Measurements from ENCODE around the gene PADI2.

Gene PADI2

GRCh38 chr1:17104782-17105181, 14.5 kb downstream of the PADI2 start:
- H3K79me2 ChIP-seq (ENCODE audit: insufficient read depth, low read length): no peaks in the 10 kb centered on the region
- H3K9me2 ChIP-seq (ENCODE audit: low read depth, low read length): no peaks in the 10 kb centered on the region
- no peaks in the 10 kb centered on the region for H4K20me1 ChIP-seq (ENCODE audit: insufficient read depth, low read length)
- H3K9me3 ChIP-seq (ENCODE audit: low read length): no peaks in the 10 kb centered on the region
- H3K27me3 ChIP-seq (ENCODE audit: insufficient read depth, low read length): 0 out of 2 replicates have a peak, but pooled peaks cover 3% of the 10 kb centered on the region
- no peak overlapping the region for H3K27ac ChIP-seq (ENCODE audit: low read depth, low read length, poor library complexity, severe bottlenecking)
- no peak overlapping the region for H2AFZ ChIP-seq (ENCODE audit: low read length)
- no peaks in the 10 kb centered on the region for H3F3A ChIP-seq (ENCODE audit: insufficient read depth, low read length)
- no peaks in the 10 kb centered on the region for H3K4me1 ChIP-seq (ENCODE audit: insufficient read depth, low read length, severe bottlenecking)
- H3K4me3 ChIP-seq (ENCODE audit: low read depth, low read length, poor library complexity, severe bottlenecking): no peak overlapping the region
- H3K9ac ChIP-seq (ENCODE audit: low read length): no peak overlapping the region
- no peak overlapping the region for H3K4me2 ChIP-seq (ENCODE audit: low read length)
- TF ChIP-seq, protein P1, sequence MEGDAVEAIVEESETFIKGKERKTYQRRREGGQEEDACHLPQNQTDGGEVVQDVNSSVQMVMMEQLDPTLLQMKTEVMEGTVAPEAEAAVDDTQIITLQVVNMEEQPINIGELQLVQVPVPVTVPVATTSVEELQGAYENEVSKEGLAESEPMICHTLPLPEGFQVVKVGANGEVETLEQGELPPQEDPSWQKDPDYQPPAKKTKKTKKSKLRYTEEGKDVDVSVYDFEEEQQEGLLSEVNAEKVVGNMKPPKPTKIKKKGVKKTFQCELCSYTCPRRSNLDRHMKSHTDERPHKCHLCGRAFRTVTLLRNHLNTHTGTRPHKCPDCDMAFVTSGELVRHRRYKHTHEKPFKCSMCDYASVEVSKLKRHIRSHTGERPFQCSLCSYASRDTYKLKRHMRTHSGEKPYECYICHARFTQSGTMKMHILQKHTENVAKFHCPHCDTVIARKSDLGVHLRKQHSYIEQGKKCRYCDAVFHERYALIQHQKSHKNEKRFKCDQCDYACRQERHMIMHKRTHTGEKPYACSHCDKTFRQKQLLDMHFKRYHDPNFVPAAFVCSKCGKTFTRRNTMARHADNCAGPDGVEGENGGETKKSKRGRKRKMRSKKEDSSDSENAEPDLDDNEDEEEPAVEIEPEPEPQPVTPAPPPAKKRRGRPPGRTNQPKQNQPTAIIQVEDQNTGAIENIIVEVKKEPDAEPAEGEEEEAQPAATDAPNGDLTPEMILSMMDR (IDR thresholded peaks at IDR 0.05; ENCODE audit: low read length): no peak
- no peak for TF ChIP-seq EZH2 (IDR thresholded peaks at IDR 0.05; ENCODE audit: borderline replicate concordance, low read length)
- H3K36me3 ChIP-seq (ENCODE audit: insufficient read depth, low read length): no peaks in the 10 kb centered on the region

DNA sequence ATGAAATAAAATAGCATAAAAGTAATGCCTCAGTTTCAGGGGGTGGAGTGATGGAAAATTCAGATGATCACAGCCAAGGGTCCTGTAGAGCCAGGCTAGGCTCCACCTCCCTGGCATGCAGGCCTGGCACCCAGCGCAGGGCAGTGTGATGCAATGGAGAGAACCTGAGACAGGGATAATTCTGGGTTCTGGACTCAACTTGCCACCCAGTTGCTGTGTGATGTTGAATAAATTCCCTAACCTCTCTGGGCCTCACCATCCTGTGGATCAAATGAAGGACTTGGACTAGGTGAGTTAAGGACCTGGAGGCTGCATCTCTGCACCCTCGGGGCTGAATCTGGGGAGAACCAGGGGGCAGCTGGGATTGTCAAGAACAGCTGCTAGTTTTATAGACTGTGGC, 17.0 kb downstream of the PADI2 start:
- Histone ChIP-seq H4K20me1 (ENCODE audit: insufficient read depth, low read length) (no peaks in the 10 kb centered on the region), H2AFZ (ENCODE audit: low read length) (no peak overlapping the region), H3K79me2 (ENCODE audit: insufficient read depth, low read length) (no peaks in the 10 kb centered on the region), H3K27ac (ENCODE audit: low read depth, low read length, poor library complexity, severe bottlenecking) (no peak overlapping the region), H3K9ac (ENCODE audit: low read length) (no peak overlapping the region), H3K9me2 (ENCODE audit: low read depth, low read length) (no peaks in the 10 kb centered on the region), H3K4me3 (ENCODE audit: low read depth, low read length, poor library complexity, severe bottlenecking) (no peak overlapping the region), H3K9me3 (ENCODE audit: low read length) (no peaks in the 10 kb centered on the region), H3F3A (ENCODE audit: insufficient read depth, low read length) (no peaks in the 10 kb centered on the region), H3K4me1 (ENCODE audit: insufficient read depth, low read length, severe bottlenecking) (no peaks in the 10 kb centered on the region), H3K27me3 (ENCODE audit: insufficient read depth, low read length) (0 out of 2 replicates have a peak, but pooled peaks cover 3% of the 10 kb centered on the region), H3K4me2 (ENCODE audit: low read length) (no peak overlapping the region), H3K36me3 (ENCODE audit: insufficient read depth, low read length) (no peaks in the 10 kb centered on the region)
- TF ChIP-seq EZH2 (IDR thresholded peaks at IDR 0.05; ENCODE audit: borderline replicate concordance, low read length): no peak
- TF ChIP-seq, protein P1 (IDR thresholded peaks at IDR 0.05; ENCODE audit: low read length): no peak

- no peak overlapping the region for H3K4me3 ChIP-seq (ENCODE audit: low read depth, low read length, poor library complexity, severe bottlenecking)
- H3K27me3 ChIP-seq (ENCODE audit: insufficient read depth, low read length): 0 out of 2 replicates have a peak, but pooled peaks cover 3% of the 10 kb centered on the region
- TF ChIP-seq, protein P1 (IDR thresholded peaks at IDR 0.05; ENCODE audit: low read length): no peak
- no peak for TF ChIP-seq EZH2 (IDR thresholded peaks at IDR 0.05; ENCODE audit: borderline replicate concordance, low read length)
- H2AFZ ChIP-seq (ENCODE audit: low read length): no peak overlapping the region
- no peaks in the 10 kb centered on the region for H3K36me3 ChIP-seq (ENCODE audit: insufficient read depth, low read length)
- H3K9ac ChIP-seq (ENCODE audit: low read length): no peak overlapping the region
- H4K20me1 ChIP-seq (ENCODE audit: insufficient read depth, low read length): no peaks in the 10 kb centered on the region
- no peaks in the 10 kb centered on the region for H3K9me2 ChIP-seq (ENCODE audit: low read depth, low read length)
- no peak overlapping the region for H3K4me2 ChIP-seq (ENCODE audit: low read length)
- no peak overlapping the region for H3K27ac ChIP-seq (ENCODE audit: low read depth, low read length, poor library complexity, severe bottlenecking)
- no peaks in the 10 kb centered on the region for H3K4me1 ChIP-seq (ENCODE audit: insufficient read depth, low read length, severe bottlenecking)
- no peaks in the 10 kb centered on the region for H3F3A ChIP-seq (ENCODE audit: insufficient read depth, low read length)
- no peaks in the 10 kb centered on the region for H3K9me3 ChIP-seq (ENCODE audit: low read length)
- no peaks in the 10 kb centered on the region for H3K79me2 ChIP-seq (ENCODE audit: insufficient read depth, low read length)
These were observed 18.0 kb downstream of the PADI2 start for GRCh38 chr1:17101261-17101660.
